GM21390 (cell line): Measurements from ENCODE around the gene ABL2.
"Not testable (repeated sequence)": the region's sequence is repeated elsewhere in the genome, so short reads cannot be mapped to it uniquely, and the experiment has no call there.

Experiments
- ATAC-seq: cut with Tn5 transposase; IDR thresholded peaks from one replicate; pipeline ENCODE4 v1.9.1; 2021; ENCODE audit not compliant: unreplicated experiment

The ABL2 gene

DNA sequence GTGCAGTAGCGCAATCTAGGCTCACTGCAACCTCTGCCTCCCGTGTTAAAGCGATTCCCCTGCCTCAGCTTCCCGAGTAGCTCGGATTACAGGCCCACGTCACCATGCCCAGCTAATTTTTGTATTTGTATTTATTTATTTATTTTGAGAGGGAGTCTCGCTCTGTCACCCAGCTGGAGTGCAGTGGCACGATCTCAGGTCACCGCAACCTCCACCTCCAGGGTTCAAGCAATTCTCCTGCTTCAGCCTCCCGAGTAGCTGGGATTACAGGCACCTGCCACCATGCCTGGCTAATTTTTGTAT lies 59.1 kb downstream of the ABL2 start:
- not testable (repeated sequence) for ATAC-seq

GRCh38 chr1:179169616-179170467 lies 59.6 kb downstream of the ABL2 start:
- no peak for ATAC-seq

GRCh38 chr1:179168536-179168935 lies 60.9 kb downstream of the ABL2 start:
- ATAC-seq = no peak

DNA sequence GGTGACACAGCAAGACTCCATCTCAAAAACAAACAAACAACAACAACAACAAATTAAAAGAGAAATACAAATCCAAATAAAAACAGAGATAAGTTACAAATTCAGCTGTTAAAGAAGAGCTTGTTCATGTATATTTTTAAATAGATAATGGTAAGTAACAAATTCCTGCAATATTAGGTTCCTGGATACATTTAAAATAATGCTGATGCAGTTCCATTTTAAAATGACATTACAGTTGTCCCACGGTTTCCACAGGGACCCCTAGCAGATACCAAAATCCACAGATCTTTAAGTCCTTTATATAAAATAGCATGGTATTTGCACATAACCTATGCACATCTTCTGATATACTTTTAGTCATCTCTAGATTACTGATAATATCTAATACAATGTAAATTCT lies 61.5 kb downstream of the ABL2 start:
- no peak for ATAC-seq

- ATAC-seq = no peak
These were observed 62.1 kb downstream of the ABL2 start for GRCh38 chr1:179167418-179167777.

GRCh38 chr1:179166663-179167417 lies 62.6 kb downstream of the ABL2 start:
- no peak for ATAC-seq

- ATAC-seq = no peak
These were observed 65.0 kb downstream of the ABL2 start for GRCh38 chr1:179164494-179164893.

GRCh38 chr1:179156708-179157107 lies 72.8 kb downstream of the ABL2 start:
- no peak for ATAC-seq

DNA sequence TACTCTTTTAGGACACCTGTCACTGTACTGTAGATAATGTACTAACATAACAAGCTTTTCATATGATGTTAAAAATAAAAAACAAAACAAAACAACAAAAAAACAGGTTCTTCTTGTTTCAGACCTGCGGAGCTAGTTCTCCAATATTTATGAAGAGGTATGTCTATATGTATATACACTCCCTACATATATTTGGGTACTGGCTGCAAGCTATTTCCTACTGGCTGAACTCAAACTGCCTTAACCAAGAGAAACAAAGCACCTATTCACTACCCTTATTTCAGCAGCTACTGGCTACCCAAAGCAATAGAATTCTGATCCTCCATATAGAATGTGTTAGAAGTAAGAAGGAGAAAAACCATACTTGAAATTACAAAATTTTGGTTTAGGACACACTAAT lies 73.5 kb downstream of the ABL2 start:
- ATAC-seq = no peak

DNA sequence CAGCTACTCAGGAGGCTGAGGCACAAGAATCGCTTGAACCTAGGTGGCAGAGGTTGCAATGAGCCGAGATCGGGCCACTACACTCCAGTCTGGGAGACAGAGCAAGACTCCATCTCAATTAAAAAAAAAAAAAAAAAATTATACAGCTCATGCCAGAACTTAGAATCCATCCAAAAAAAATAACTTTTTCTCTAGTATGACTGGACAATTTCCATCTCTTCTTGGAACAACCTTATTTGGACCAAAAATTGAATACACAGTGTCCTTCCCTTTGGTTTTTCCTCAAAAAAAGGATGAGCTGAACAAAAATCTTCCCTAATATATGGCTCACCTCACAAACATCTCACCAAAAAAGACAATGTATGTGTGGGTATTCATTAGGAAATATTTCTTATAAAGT lies 73.9 kb downstream of the ABL2 start:
- ATAC-seq = no peak

- no peak for ATAC-seq
These were observed 75.0 kb downstream of the ABL2 start for GRCh38 chr1:179154437-179154836.

- no peak for ATAC-seq
These were observed 76.3 kb downstream of the ABL2 start for GRCh38 chr1:179153217-179153616.

DNA sequence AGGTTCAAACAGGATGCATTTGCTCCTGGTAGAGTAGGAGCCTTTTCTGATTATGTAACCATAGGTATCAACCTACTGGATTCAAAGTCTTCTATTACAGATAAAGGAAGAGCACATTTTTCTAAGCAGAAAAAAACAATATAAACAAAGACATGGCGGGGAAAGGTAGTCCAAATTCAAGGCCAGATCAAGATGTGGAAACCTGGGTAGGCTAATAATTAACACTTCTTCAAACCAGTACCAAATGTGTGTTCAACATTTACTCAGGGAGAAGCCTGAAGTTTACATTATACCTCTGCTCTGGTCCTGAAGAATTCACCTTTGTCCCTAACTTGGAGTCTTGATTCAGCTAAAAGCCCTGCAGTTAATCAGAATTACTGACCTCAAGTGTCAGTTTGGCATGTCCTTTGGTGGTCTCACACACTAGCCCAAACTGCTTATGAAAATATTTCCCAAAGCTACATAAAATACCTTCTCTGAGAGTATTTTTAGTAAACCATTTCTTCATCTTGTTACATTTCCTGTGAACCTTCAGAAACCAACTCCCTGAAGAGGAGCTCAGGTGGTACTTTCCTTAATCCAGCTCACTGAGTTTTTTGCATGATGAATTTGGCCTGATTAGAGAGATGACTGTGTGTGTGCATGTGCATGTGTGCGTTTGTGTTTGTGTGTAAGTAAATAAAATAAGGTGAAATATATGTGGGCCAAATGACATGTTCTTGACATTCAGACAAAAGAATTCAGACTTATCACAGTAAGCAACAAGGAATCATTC lies 77.4 kb downstream of the ABL2 start:
- no peak for ATAC-seq

- ATAC-seq = no peak
These were observed 82.6 kb downstream of the ABL2 start for GRCh38 chr1:179146911-179147310.

DNA sequence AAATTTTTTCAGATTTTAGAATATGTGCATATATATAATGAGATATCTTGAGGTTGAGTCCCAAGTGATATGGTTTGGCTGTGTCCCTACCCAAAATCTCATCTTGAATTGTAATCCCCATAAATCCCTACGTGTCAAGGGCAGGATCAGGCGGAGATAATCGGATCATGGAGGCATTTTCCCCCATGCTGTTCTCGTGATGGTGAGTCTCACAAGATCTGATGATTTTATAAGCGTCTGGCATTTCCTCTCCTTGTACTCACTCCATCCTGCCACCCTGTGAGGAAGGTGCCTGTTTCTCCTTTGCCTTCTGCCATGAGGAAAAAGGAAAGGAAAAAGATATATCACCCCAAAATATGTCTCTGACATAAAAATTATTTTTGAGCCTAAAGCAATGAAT lies 83.0 kb downstream of the ABL2 start:
- no peak for ATAC-seq

DNA sequence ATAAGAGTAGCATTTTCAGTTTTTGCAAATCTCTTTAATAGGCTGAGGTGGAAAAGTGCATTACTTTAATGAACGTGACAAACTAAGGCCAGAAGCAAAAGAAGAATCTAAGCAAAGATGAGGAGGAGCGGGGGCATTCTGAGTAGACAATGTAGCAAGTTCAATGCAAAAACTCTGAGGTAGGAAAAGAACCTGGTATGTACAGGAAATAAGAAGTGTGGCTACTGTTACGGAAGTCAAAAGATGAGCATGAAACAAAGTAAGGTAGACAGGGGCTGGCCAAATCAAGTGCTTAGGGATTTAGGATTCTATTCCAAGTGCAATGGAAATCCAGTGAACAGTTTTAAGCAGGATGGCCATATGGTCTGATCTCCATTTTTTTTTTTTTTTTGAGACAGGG lies 84.0 kb downstream of the ABL2 start:
- ATAC-seq = no peak

DNA sequence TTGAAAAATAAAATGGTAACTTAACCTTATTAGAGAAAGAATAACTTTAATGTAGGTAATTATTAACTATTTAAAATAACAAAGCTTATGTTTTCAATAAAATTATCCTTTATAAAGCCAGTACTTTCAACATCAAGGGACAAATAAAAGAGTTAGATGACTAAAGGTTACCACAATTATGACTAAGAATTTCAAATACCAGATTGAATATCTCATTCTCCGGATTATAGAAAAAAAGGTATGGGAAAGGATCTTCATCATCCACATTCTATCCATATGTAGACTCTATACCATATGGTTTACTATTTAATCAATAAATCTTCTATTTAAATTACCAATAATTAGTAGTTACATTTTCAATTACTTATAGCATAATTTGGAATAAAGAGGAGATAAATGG lies 84.9 kb downstream of the ABL2 start:
- no peak for ATAC-seq

DNA sequence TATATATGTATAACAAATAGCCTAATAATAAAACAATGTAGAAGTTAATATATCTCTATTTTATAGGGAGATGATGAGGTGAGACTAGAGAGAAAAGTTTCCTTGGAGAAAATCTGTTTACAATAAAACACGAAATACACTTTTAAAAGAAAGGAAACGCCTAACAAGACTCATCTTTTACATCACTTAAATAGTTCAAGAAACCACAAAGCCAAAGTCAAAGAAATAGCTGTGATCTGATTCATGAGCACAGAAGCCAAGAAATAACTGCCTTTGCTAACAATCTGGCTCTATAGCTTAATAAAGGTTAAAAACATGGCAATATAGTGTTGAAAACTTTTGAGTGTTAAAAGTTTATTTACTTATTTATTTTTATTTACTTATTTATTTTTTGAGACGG lies 86.2 kb downstream of the ABL2 start:
- no peak for ATAC-seq

DNA sequence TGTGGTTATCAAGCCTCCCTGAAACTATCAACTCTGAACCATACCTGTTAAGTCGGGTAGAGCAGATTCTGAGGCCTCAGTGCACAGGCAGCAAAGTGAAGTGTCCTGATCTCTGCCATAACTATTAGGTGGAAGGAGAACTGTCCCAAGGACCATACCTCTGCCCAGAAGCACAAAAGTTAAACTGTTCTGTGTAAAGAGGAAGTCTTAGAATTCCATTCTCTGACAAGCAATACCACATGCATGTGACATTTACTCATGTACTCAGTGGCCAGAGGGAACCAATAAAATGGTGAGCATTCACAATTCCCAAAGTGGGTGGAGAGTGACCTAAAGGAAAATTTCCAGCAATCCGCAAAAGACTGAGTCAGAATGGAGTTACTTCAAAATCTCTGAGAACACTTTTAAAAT lies 86.6 kb downstream of the ABL2 start:
- no peak for ATAC-seq

- no peak for ATAC-seq
These were observed 87.8 kb downstream of the ABL2 start for GRCh38 chr1:179141592-179142251.

GRCh38 chr1:179138755-179139154 lies 90.7 kb downstream of the ABL2 start:
- not testable (repeated sequence) for ATAC-seq
